HG02852 (cell line): Measurements from ENCODE around the gene NEUROD1.
"Not testable (repeated sequence)": the region's sequence is repeated elsewhere in the genome, so short reads cannot be mapped to it uniquely, and the experiment has no call there.

Source experiments
- ATAC-seq: cut with Tn5 transposase; IDR thresholded peaks from one replicate; pipeline ENCODE4 v1.9.1; 2021; ENCODE audit warnings: mild to moderate bottlenecking, moderate library complexity; ENCODE audit not compliant: unreplicated experiment

NEUROD1 gene

GRCh38 chr2:181680055-181680936 lies at the start of gene NEUROD1:
TSS of gene NEUROD1 (minus strand) at chr2:181680517. CDS start at chr2:181678860, 1,657 bp downstream.
- ATAC-seq = no peak

- ATAC-seq = no peak
Observed at GRCh38 chr2:181725476-181725875, 45.2 kb upstream of the NEUROD1 start.

- no peak for ATAC-seq
Observed at GRCh38 chr2:181724662-181725061, 44.3 kb upstream of the NEUROD1 start.

GRCh38 chr2:181723731-181724130 lies 43.4 kb upstream of the NEUROD1 start:
- ATAC-seq = no peak

GRCh38 chr2:181715033-181715630 lies 34.8 kb upstream of the NEUROD1 start:
- peak; percentile 92 for ATAC-seq

- not testable (repeated sequence) for ATAC-seq
Observed at GRCh38 chr2:181711051-181711450, 30.7 kb upstream of the NEUROD1 start.

GRCh38 chr2:181702519-181702918 lies 22.2 kb upstream of the NEUROD1 start:
- ATAC-seq = not testable (repeated sequence)

- ATAC-seq = no peak
Observed at GRCh38 chr2:181698223-181698622, 17.9 kb upstream of the NEUROD1 start.

- ATAC-seq = no peak
Observed at GRCh38 chr2:181697571-181697970, 17.3 kb upstream of the NEUROD1 start.

GRCh38 chr2:181697126-181697525 lies 16.8 kb upstream of the NEUROD1 start:
- ATAC-seq = no peak

GRCh38 chr2:181694271-181694670 lies 14.0 kb upstream of the NEUROD1 start:
- no peak for ATAC-seq

- ATAC-seq = no peak
Observed at GRCh38 chr2:181690860-181691259, 10.5 kb upstream of the NEUROD1 start.

- ATAC-seq = no peak
Observed at GRCh38 chr2:181686576-181687185, 6.4 kb upstream of the NEUROD1 start.

GRCh38 chr2:181685150-181685688 lies 4.9 kb upstream of the NEUROD1 start:
- ATAC-seq = no peak

GRCh38 chr2:181684454-181685149 lies 4.3 kb upstream of the NEUROD1 start:
- no peak for ATAC-seq

- no peak for ATAC-seq
Observed at GRCh38 chr2:181683518-181684453, 3.5 kb upstream of the NEUROD1 start.

- ATAC-seq = no peak
Observed at GRCh38 chr2:181682795-181683517, 2.6 kb upstream of the NEUROD1 start.

- no peak for ATAC-seq
Observed at GRCh38 chr2:181682026-181682789, 1.9 kb upstream of the NEUROD1 start.
